K562 (cell line): ENCODE results near the gene NOTCH3. TPM values are rescaled to one million over a fixed set of nuclear protein-coding genes. Genes with fewer than 3 reads are reported as not detected.

Source experiments
- CBFA2T3 ChIP-seq: fragments of 450-650 bp; IDR thresholded peaks from 2 replicates; pipeline ENCODE4 v1.6.1; 2017
- EGR1 ChIP-seq: fragments of 450-650 bp; conservative IDR thresholded peaks from 2 replicates; pipeline ENCODE4 v1.6.1; 2017; ENCODE audit warnings: mild to moderate bottlenecking
- ERF ChIP-seq: fragments of 450-650 bp; formaldehyde crosslinking; IDR thresholded peaks from 2 replicates; pipeline ENCODE4 v1.4.0; 2020; ENCODE audit warnings: mild to moderate bottlenecking, mixed read lengths
- GTF2F1 ChIP-seq: IDR thresholded peaks from 2 replicates; pipeline ENCODE4 v1.6.1; 2011; ENCODE audit warnings: low read depth, low read length, improper control_type of control experiment
- HDAC8 ChIP-seq: fragments of 450-650 bp; IDR thresholded peaks from 2 replicates; pipeline ENCODE4 v1.6.1; 2016; ENCODE audit warnings: mild to moderate bottlenecking, missing genetic modification characterization, moderate library complexity, missing compliant biosample characterization
- PHB2 ChIP-seq: fragments of 450-650 bp; IDR thresholded peaks from 2 replicates; pipeline ENCODE4 v1.6.1; 2017; ENCODE audit warnings: low read depth
- TSC22D4 ChIP-seq: fragments of 450-650 bp; IDR thresholded peaks from 2 replicates; pipeline ENCODE4 v1.6.1; 2016; ENCODE audit warnings: missing genetic modification characterization, missing biosample characterization, control low read depth
- ZNF518B ChIP-seq: fragments of 250-450 bp; sonication (Bioruptor Pico); IDR thresholded peaks from 2 replicates; pipeline ENCODE4 v1.5.0; 2021; ENCODE audit warnings: mild to moderate bottlenecking, moderate library complexity
- ZSCAN32 ChIP-seq: fragments of 450-650 bp; formaldehyde crosslinking; IDR thresholded peaks from 2 replicates; pipeline ENCODE4 v1.4.0; 2020; ENCODE audit warnings: mild to moderate bottlenecking, moderate library complexity
- polyA plus RNA-seq, 8 experiments: library from polyadenylated mRNA; depleted of rRNA in 4 of 8; stranded (reverse) in 5 of 8; unstranded in 3 of 8; fragments of >200 nt; fragmentation: Nextera tagmentation in 2 of 8; fragmentation: Illumina TruSeq in 1 of 8; extraction: Ambion mirVana in 2 of 8; extraction: Trizol in 1 of 8; gene quantifications; 2 replicates each; pipeline versions ENCODE4 v1.2.1 to v1.2.3, GENCODE V29; 2011 to 2014; ENCODE audit warnings: inconsistent platforms in 1 of 8, missing spikeins in 1 of 8
- total RNA-seq, 7 experiments: library from RNA; depleted of rRNA in 6 of 7; stranded (reverse); fragments of >200 nt in 6 of 7; fragmentation: Illumina TruSeq in 2 of 7; extraction: Trizol in 2 of 7; gene quantifications; 2 replicates each; pipeline versions ENCODE4 v1.2.1 to v1.2.3, GENCODE V29; 2011 to 2021; ENCODE audit warnings: low replicate concordance in 1 of 7
- TF ChIP-seq, protein P1 (sequence below): sonication (generic); formaldehyde crosslinking; IDR thresholded peaks from 2 replicates; pipeline ENCODE4 v1.8.0; 2023; ENCODE audit warnings: missing genetic modification reagents, mild to moderate bottlenecking, borderline replicate concordance

NOTCH3 gene
- total and polyA plus RNA-seq, 9 of the 15 experiments (the other 6 are each of a cell fraction or from before 2014, with no cell fraction given), result under 0.01 to 1.2 (median 0.16) TPM

DNA sequence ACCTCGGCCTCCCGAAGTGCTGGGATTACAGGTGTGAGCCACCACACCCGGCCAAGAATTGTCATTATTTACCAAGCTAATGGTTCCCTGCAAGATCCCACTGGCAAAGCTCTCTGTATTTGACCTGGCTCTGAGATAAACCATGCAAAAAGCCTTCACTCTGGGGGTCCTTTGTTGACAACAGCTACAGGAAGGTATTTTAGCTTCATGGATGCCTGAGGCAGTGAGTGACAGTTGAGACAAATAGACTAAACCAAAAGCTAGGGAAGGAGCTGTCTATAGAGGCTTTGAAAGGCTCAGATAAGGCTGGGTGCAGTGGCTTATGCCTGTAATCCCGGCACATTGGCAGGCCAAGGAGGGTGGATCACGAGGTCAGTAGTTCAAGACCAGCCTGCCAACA, 45.5 kb downstream of the NOTCH3 start (continued):
- TF ChIP-seq, protein P1, sequence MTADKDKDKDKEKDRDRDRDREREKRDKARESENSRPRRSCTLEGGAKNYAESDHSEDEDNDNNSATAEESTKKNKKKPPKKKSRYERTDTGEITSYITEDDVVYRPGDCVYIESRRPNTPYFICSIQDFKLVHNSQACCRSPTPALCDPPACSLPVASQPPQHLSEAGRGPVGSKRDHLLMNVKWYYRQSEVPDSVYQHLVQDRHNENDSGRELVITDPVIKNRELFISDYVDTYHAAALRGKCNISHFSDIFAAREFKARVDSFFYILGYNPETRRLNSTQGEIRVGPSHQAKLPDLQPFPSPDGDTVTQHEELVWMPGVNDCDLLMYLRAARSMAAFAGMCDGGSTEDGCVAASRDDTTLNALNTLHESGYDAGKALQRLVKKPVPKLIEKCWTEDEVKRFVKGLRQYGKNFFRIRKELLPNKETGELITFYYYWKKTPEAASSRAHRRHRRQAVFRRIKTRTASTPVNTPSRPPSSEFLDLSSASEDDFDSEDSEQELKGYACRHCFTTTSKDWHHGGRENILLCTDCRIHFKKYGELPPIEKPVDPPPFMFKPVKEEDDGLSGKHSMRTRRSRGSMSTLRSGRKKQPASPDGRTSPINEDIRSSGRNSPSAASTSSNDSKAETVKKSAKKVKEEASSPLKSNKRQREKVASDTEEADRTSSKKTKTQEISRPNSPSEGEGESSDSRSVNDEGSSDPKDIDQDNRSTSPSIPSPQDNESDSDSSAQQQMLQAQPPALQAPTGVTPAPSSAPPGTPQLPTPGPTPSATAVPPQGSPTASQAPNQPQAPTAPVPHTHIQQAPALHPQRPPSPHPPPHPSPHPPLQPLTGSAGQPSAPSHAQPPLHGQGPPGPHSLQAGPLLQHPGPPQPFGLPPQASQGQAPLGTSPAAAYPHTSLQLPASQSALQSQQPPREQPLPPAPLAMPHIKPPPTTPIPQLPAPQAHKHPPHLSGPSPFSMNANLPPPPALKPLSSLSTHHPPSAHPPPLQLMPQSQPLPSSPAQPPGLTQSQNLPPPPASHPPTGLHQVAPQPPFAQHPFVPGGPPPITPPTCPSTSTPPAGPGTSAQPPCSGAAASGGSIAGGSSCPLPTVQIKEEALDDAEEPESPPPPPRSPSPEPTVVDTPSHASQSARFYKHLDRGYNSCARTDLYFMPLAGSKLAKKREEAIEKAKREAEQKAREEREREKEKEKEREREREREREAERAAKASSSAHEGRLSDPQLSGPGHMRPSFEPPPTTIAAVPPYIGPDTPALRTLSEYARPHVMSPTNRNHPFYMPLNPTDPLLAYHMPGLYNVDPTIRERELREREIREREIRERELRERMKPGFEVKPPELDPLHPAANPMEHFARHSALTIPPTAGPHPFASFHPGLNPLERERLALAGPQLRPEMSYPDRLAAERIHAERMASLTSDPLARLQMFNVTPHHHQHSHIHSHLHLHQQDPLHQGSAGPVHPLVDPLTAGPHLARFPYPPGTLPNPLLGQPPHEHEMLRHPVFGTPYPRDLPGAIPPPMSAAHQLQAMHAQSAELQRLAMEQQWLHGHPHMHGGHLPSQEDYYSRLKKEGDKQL (CRISPR knock-in tag), result no peak
- TF ChIP-seq GTF2F1 (no peak), CBFA2T3 (no peak), ERF (CRISPR knock-in tag) (no peak), HDAC8 (tag) (no peak), EGR1 (no peak), ZSCAN32 (CRISPR knock-in tag) (no peak), ZNF518B (CRISPR knock-in tag) (no peak), TSC22D4 (tag) (no peak), PHB2 (no peak)
